Gastrocnemius medialis (tissue), 4 donors: ENCODE results near the gene CHTF18. TPM values are rescaled to one million over a fixed set of nuclear protein-coding genes. Genes with fewer than 3 reads are reported as not detected.

ENCODE experiments used
- ATAC-seq, 2 donors: fragments of 150-250 bp; one replicate each; pipeline ENCODE4 v1.9.1; 2016
- DNase-seq, 2 donors: peaks; one replicate each; pipeline ENCODE4 v3.0.0-alpha.2; 2019
- H3K27ac ChIP-seq, 4 donors: fragments of 200-600 bp; sonication (generic); 1 replicate in 1 of 4; 2 replicates in 3 of 4; pipeline ENCODE4 v1.5.1; 2016 to 2018; ENCODE audit warnings: mild to moderate bottlenecking in 2 of 4, moderate library complexity in 1 of 4
- H3K27me3 ChIP-seq, 3 donors: fragments of 200-600 bp; sonication (generic) in 2 of 3; 1 replicate in 1 of 3; 2 replicates in 2 of 3; pipeline versions ENCODE4 v1.5.1 to v1.6.0; 2016 to 2019; ENCODE audit warnings: mild to moderate bottlenecking in 1 of 3, moderate library complexity in 1 of 3
- H3K36me3 ChIP-seq, 2 donors: fragments of 200-600 bp; sonication (generic) in 1 of 2; one replicate each; pipeline ENCODE4 v1.5.1; 2017 to 2018
- H3K4me1 ChIP-seq, 2 donors: fragments of 200-600 bp; sonication (generic) in 1 of 2; one replicate each; pipeline ENCODE4 v1.5.1; 2016 to 2017; ENCODE audit warnings: mild to moderate bottlenecking in 2 of 2
- H3K4me3 ChIP-seq, 4 donors: fragments of 200-600 bp; sonication (generic) in 3 of 4; 1 replicate in 1 of 4; 2 replicates in 3 of 4; pipeline ENCODE4 v1.5.1; 2016 to 2019; ENCODE audit warnings: mild to moderate bottlenecking in 2 of 4
- H3K9me3 ChIP-seq, 3 donors: fragments of 200-600 bp; sonication (generic) in 2 of 3; 1 replicate in 1 of 3; 2 replicates in 2 of 3; pipeline ENCODE4 v1.5.1; 2016 to 2019
- CTCF ChIP-seq, 5 experiments: fragments of 450-650 bp in 3 of 5; fragments of 200-600 bp in 2 of 5; sonication (generic) in 2 of 5; IDR thresholded peaks in 4 of 5; conservative IDR thresholded peaks in 1 of 5; 1 replicate in 4 of 5; 2 replicates in 1 of 5; pipeline ENCODE4 v1.5.1; 2016 to 2019; ENCODE audit warnings: antibody characterized with exemption in 5 of 5, mild to moderate bottlenecking in 3 of 5, moderate library complexity in 3 of 5
- POLR2A ChIP-seq, 2 donors: fragments of 450-650 bp; IDR thresholded peaks; one replicate each; pipeline ENCODE4 v1.6.1; 2017; ENCODE audit warnings: antibody characterized with exemption in 2 of 2, mild to moderate bottlenecking in 2 of 2, moderate library complexity in 2 of 2
- in situ Hi-C, 4 donors: fragments of 200-750 bp; cut with MboI; loops; one replicate each; pipeline versions ENCODE4 v1.15.0 to v1.8.0; 2017; ENCODE audit warnings: low sequenced_read_pairs in 4 of 4
- intact Hi-C: fragments of 100-400 bp; cut with DNase I; formaldehyde crosslinking; loops from one replicate; pipeline ENCODE4 v1.15.1; 2023; ENCODE audit warnings: low total_unique reads
- total RNA-seq, 4 donors: library from RNA; depleted of rRNA; stranded (reverse); fragments of >200 nt; gene quantifications; one replicate each; pipeline versions ENCODE4 v1.1.0 to v1.2.3, GENCODE V29; 2016

Gene CHTF18
- total RNA-seq, 4 donors from 2014 or later, result 0.44 to 5.8 (median 3.1) TPM

GRCh38 chr16:789191-789850, 901 bp downstream of the CHTF18 start:
- in situ Hi-C loops (no loop called here), intact Hi-C loops (loop anchor here (2.0 kb wide), 1 partner anchor 69 kb away; the partner anchor contains the start of gene ANTKMT)
- Histone ChIP-seq H3K27me3 (no peaks in the 10 kb centered on the region), H3K4me3 (peak overlapping the region; percentile 66 to 85 (median 73)), H3K36me3 (no peaks in the 10 kb centered on the region), H3K9me3 (no peaks in the 10 kb centered on the region), H3K27ac (no peak overlapping the region), H3K4me1 (peaks cover 5 to 16% of the 10 kb centered on the region in 2 donors)
- no peak for DNase-seq
- no peak for ATAC-seq
- TF ChIP-seq POLR2A (IDR thresholded peaks at IDR 0.05), result no peak
- TF ChIP-seq CTCF (IDR thresholded peaks at IDR 0.05 in 4 of 5, conservative IDR thresholded peaks at IDR 0.05 in 1 of 5), result no peak

- TF ChIP-seq POLR2A (IDR thresholded peaks at IDR 0.05), result no peak
- no peak for TF ChIP-seq CTCF (IDR thresholded peaks at IDR 0.05 in 4 of 5, conservative IDR thresholded peaks at IDR 0.05 in 1 of 5)
- Histone ChIP-seq H3K4me3 (no peak overlapping the region), H3K9me3 (no peaks in the 10 kb centered on the region), H3K36me3 (no peaks in the 10 kb centered on the region), H3K27me3 (no peaks in the 10 kb centered on the region), H3K4me1 (peaks cover 5 to 16% of the 10 kb centered on the region in 2 donors), H3K27ac (no peak overlapping the region)
- DNase-seq (no peak), ATAC-seq (no peak)
- in situ Hi-C loops (no loop called here), intact Hi-C loops (no loop called here)
Observed at GRCh38 chr16:790086-790485, 1.7 kb downstream of the CHTF18 start.

GRCh38 chr16:791131-791530, 2.7 kb downstream of the CHTF18 start:
- no peaks in the 10 kb centered on the region for H3K9me3 ChIP-seq
- in situ Hi-C loops, result no loop called here
- no peak for TF ChIP-seq CTCF (IDR thresholded peaks at IDR 0.05 in 4 of 5, conservative IDR thresholded peaks at IDR 0.05 in 1 of 5)
- TF ChIP-seq POLR2A (IDR thresholded peaks at IDR 0.05), result no peak

GRCh38 chr16:792221-792995, 4.0 kb downstream of the CHTF18 start:
- Histone ChIP-seq H3K27me3 (peaks cover 0 to 6% (median 6%) of the 10 kb centered on the region in 3 donors), H3K4me1 (peaks cover 5 to 11% of the 10 kb centered on the region in 2 donors), H3K36me3 (no peaks in the 10 kb centered on the region), H3K4me3 (no peak overlapping the region), H3K9me3 (no peaks in the 10 kb centered on the region), H3K27ac (no peak overlapping the region)
- in situ Hi-C loops, result no loop called here
- intact Hi-C loops, result no loop called here
- ATAC-seq (no peak), DNase-seq (no peak)
- TF ChIP-seq POLR2A (IDR thresholded peaks at IDR 0.05) (no peak), CTCF (IDR thresholded peaks at IDR 0.05 in 4 of 5, conservative IDR thresholded peaks at IDR 0.05 in 1 of 5) (no peak)

More at GRCh38 chr16:791131-791530, 2.7 kb downstream of the CHTF18 start:
- no peak overlapping the region for H3K27ac ChIP-seq
- DNase-seq, result no peak
- H3K4me1 ChIP-seq, result peaks cover 5 to 16% of the 10 kb centered on the region in 2 donors
- H3K27me3 ChIP-seq, result no peaks in the 10 kb centered on the region
- no peaks in the 10 kb centered on the region for H3K36me3 ChIP-seq
- H3K4me3 ChIP-seq, result no peak overlapping the region
- intact Hi-C loops, result no loop called here
- no peak for ATAC-seq
